ENCODE data around the gene SYAP1.
A peak's percentile ranks its signal among the peaks of the same experiment; 100 is the strongest.

The SYAP1 gene

GRCh38 chrX:16785247-16786138, 66.1 kb downstream of the SYAP1 start:
- H3K27ac ChIP-seq (ENCODE audit: insufficient read depth in 1 of 2, low read depth in 1 of 2, low read length in 2 of 2, poor library complexity in 1 of 2, severe bottlenecking in 2 of 2), result peak overlapping the region in 1 of 2 experiments; percentile 43
- H3K27me3 ChIP-seq (replicated peaks in 2 of 5; ENCODE audit: control insufficient read depth in 4 of 5, insufficient read depth in 5 of 5, low read length in 4 of 5), result peaks cover 0 to 19% (median 0%) of the 10 kb centered on the region in 5 experiments
- 9% methylated on average over 24 of the region's 39 CpGs for WGBS (ENCODE audit: insufficient coverage)
- peaks cover 0 to under 1% (median 0%) of the 10 kb centered on the region in 4 experiments for H3K36me3 ChIP-seq (ENCODE audit: control insufficient read depth in 4 of 4, insufficient read depth in 4 of 4, low read length in 3 of 4)
- no peaks in the 10 kb centered on the region for H3K9me3 ChIP-seq (ENCODE audit: control extremely low read depth in 1 of 5, control insufficient read depth in 4 of 5, insufficient read depth in 2 of 5, low read depth in 1 of 5, low read length in 4 of 5)
- peaks cover 0 to 19% (median 9%) of the 10 kb centered on the region in 4 experiments for H3K4me1 ChIP-seq (ENCODE audit: control extremely low read depth in 1 of 4, control insufficient read depth in 4 of 4, insufficient read depth in 4 of 4, low read length in 3 of 4)
- POLR2A ChIA-PET, result interaction anchor here (0.6 to 1.0 kb wide), 3 partner anchors 23 to 957 kb away, joined by 3 to 4 read pairs (median 3); no protein-coding TSS in a partner anchor
- H3K4me3 ChIP-seq (ENCODE audit: control insufficient read depth in 1 of 7, extremely low read depth in 1 of 7, insufficient read depth in 4 of 7, low read depth in 2 of 7, low read length in 6 of 7), result peak overlapping the region; percentile 55 to 94 (median 87)
- CTCF ChIA-PET, result no interaction called here
- no peak for DNase-seq

DNA sequence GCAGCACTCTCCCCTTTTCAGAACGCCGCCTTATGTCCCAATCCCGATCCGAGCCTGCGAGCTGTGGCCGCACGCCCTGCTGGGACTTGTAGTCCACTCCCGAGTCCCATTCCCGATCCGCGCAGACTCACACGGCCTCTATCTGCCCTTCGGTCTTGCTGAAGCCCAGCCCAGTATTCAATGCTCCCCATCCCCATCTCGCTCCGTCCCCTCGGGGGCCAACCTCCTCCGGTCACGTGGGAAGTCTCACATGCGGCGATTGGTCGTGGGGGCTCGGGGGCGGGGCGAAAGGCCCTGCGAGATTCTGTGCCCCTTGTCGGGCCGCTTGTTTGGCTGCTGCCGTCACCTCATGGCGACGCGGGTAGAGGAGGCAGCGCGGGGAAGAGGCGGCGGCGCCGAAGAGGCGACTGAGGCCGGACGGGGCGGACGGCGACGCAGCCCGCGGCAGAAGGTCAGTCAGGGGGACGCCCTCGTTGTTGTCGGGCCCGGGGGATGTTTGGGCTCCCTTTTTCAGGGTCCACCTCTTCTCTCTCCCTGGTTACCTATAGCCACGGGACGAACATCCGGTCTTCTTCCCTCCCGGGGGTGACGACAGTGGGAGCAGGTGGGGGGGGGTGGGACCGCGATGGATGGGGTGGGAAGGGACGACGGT, 66.9 kb downstream of the SYAP1 start, which contains the start of gene TXLNG:
Gene TXLNG (plus strand): TSS at position 328 of the 652 bp plus-strand sequence. CDS start 22 bp downstream, at position 350.
- 0% methylated on average over 46 of the region's 59 CpGs for WGBS (ENCODE audit: insufficient coverage)
- peaks cover 0 to 19% (median 0%) of the 10 kb centered on the region in 5 experiments for H3K27me3 ChIP-seq (replicated peaks in 2 of 5; ENCODE audit: control insufficient read depth in 4 of 5, insufficient read depth in 5 of 5, low read length in 4 of 5)
- POLR2A ChIA-PET, result interaction anchor here (0.6 to 1.0 kb wide), 3 partner anchors 23 to 958 kb away, joined by 3 to 4 read pairs (median 3); no protein-coding TSS in a partner anchor
- peaks cover 0 to 6% (median 1%) of the 10 kb centered on the region in 4 experiments for H3K36me3 ChIP-seq (ENCODE audit: control insufficient read depth in 4 of 4, insufficient read depth in 4 of 4, low read length in 3 of 4)
- peak within 1 kb of the TSS; percentile 61 to 70 for H3K27ac ChIP-seq (ENCODE audit: insufficient read depth in 1 of 2, low read depth in 1 of 2, low read length in 2 of 2, poor library complexity in 1 of 2, severe bottlenecking in 2 of 2)
- peak; percentile 97 to 100 (median 100) for DNase-seq
- CTCF ChIA-PET, result no interaction called here
- H3K4me3 ChIP-seq (ENCODE audit: control insufficient read depth in 1 of 7, extremely low read depth in 1 of 7, insufficient read depth in 4 of 7, low read depth in 2 of 7, low read length in 6 of 7), result peak within 1 kb of the TSS; percentile 55 to 94 (median 87)
- H3K9me3 ChIP-seq (ENCODE audit: control extremely low read depth in 1 of 5, control insufficient read depth in 4 of 5, insufficient read depth in 2 of 5, low read depth in 1 of 5, low read length in 4 of 5), result no peaks in the 10 kb centered on the region
- H3K4me1 ChIP-seq (ENCODE audit: control extremely low read depth in 1 of 4, control insufficient read depth in 4 of 4, insufficient read depth in 4 of 4, low read length in 3 of 4), result peaks cover 0 to 19% (median 9%) of the 10 kb centered on the region in 4 experiments

GRCh38 chrX:16786791-16787735, 67.7 kb downstream of the SYAP1 start:
- Histone ChIP-seq H3K4me1 (ENCODE audit: control extremely low read depth in 1 of 4, control insufficient read depth in 4 of 4, insufficient read depth in 4 of 4, low read length in 3 of 4) (peaks cover 0 to 19% (median 9%) of the 10 kb centered on the region in 4 experiments), H3K36me3 (ENCODE audit: control insufficient read depth in 4 of 4, insufficient read depth in 4 of 4, low read length in 3 of 4) (peaks cover 0 to 6% (median 1%) of the 10 kb centered on the region in 4 experiments), H3K9me3 (ENCODE audit: control extremely low read depth in 1 of 5, control insufficient read depth in 4 of 5, insufficient read depth in 2 of 5, low read depth in 1 of 5, low read length in 4 of 5) (no peaks in the 10 kb centered on the region), H3K27me3 (replicated peaks in 2 of 5; ENCODE audit: control insufficient read depth in 4 of 5, insufficient read depth in 5 of 5, low read length in 4 of 5) (peaks cover 0 to 19% (median 0%) of the 10 kb centered on the region in 5 experiments), H3K27ac (ENCODE audit: insufficient read depth in 1 of 2, low read depth in 1 of 2, low read length in 2 of 2, poor library complexity in 1 of 2, severe bottlenecking in 2 of 2) (peak overlapping the region in 1 of 2 experiments; percentile 70), H3K4me3 (ENCODE audit: control insufficient read depth in 1 of 7, extremely low read depth in 1 of 7, insufficient read depth in 4 of 7, low read depth in 2 of 7, low read length in 6 of 7) (peak overlapping the region in 6 of 7 experiments; percentile 35 to 94 (median 84))
- ChIA-PET CTCF (no interaction called here), POLR2A (no interaction called here)
- DNase-seq, result peak in 2 of 3 donors; percentile 48 to 57
- 6% methylated on average over 45 of the region's 73 CpGs for WGBS (ENCODE audit: insufficient coverage)

GRCh38 chrX:16788477-16788876, 69.1 kb downstream of the SYAP1 start:
- H3K36me3 ChIP-seq (ENCODE audit: control insufficient read depth in 4 of 4, insufficient read depth in 4 of 4, low read length in 3 of 4), result peaks cover 0 to 6% (median 1%) of the 10 kb centered on the region in 4 experiments
- H3K4me1 ChIP-seq (ENCODE audit: control extremely low read depth in 1 of 4, control insufficient read depth in 4 of 4, insufficient read depth in 4 of 4, low read length in 3 of 4), result peaks cover 0 to 19% (median 9%) of the 10 kb centered on the region in 4 experiments
- H3K4me3 ChIP-seq (ENCODE audit: control insufficient read depth in 1 of 7, extremely low read depth in 1 of 7, insufficient read depth in 4 of 7, low read depth in 2 of 7, low read length in 6 of 7), result no peak overlapping the region
- POLR2A ChIA-PET, result no interaction called here
- H3K27me3 ChIP-seq (replicated peaks in 2 of 5; ENCODE audit: control insufficient read depth in 4 of 5, insufficient read depth in 5 of 5, low read length in 4 of 5), result peaks cover 0 to 19% (median 0%) of the 10 kb centered on the region in 5 experiments
- no peaks in the 10 kb centered on the region for H3K9me3 ChIP-seq (ENCODE audit: control extremely low read depth in 1 of 5, control insufficient read depth in 4 of 5, insufficient read depth in 2 of 5, low read depth in 1 of 5, low read length in 4 of 5)
- DNase-seq, result no peak
- 95% methylated on average over 4 of the region's 5 CpGs for WGBS (ENCODE audit: insufficient coverage)
- CTCF ChIA-PET, result interaction anchor here (0.7 to 1.1 kb wide), 2 partner anchors 8 to 43 kb away, joined by 3 to 4 read pairs; no protein-coding TSS in a partner anchor
- no peak overlapping the region for H3K27ac ChIP-seq (ENCODE audit: insufficient read depth in 1 of 2, low read depth in 1 of 2, low read length in 2 of 2, poor library complexity in 1 of 2, severe bottlenecking in 2 of 2)

- DNase-seq, result no peak
- Histone ChIP-seq H3K27me3 (replicated peaks in 2 of 5; ENCODE audit: control insufficient read depth in 4 of 5, insufficient read depth in 5 of 5, low read length in 4 of 5) (no peaks in the 10 kb centered on the region), H3K27ac (ENCODE audit: insufficient read depth in 1 of 2, low read depth in 1 of 2, low read length in 2 of 2, poor library complexity in 1 of 2, severe bottlenecking in 2 of 2) (no peak overlapping the region), H3K4me3 (ENCODE audit: control insufficient read depth in 1 of 7, extremely low read depth in 1 of 7, insufficient read depth in 4 of 7, low read depth in 2 of 7, low read length in 6 of 7) (no peak overlapping the region), H3K4me1 (ENCODE audit: control extremely low read depth in 1 of 4, control insufficient read depth in 4 of 4, insufficient read depth in 4 of 4, low read length in 3 of 4) (no peaks in the 10 kb centered on the region), H3K36me3 (ENCODE audit: control insufficient read depth in 4 of 4, insufficient read depth in 4 of 4, low read length in 3 of 4) (peaks cover 0 to 13% (median 5%) of the 10 kb centered on the region in 4 experiments), H3K9me3 (ENCODE audit: control extremely low read depth in 1 of 5, control insufficient read depth in 4 of 5, insufficient read depth in 2 of 5, low read depth in 1 of 5, low read length in 4 of 5) (no peaks in the 10 kb centered on the region)
- POLR2A ChIA-PET, result no interaction called here
- CTCF ChIA-PET, result no interaction called here
- 97% methylated on average over 2 of the region's 4 CpGs for WGBS (ENCODE audit: insufficient coverage)
Measured at GRCh38 chrX:16796298-16796697, 76.9 kb downstream of the SYAP1 start.

DNA sequence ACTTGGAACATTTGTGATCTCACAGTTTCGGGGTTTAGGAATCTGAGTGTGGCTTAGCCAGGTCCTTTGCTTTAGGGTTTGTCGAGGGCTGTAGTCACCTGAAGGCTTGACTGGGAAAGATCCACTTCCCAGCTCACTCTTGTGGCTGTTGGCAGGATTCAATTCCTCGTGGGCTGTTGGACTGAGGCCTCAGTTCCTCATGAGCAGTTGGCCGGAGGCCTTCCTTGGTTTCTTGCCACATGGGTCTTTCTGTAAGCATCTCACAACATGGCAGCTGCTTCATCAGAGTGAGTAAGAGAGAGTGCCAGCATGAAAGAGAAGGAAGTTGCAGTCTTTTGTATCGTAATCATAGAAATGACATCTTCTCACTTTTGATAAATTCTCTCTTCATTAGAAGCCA, 77.9 kb downstream of the SYAP1 start:
- H3K4me1 ChIP-seq (ENCODE audit: control extremely low read depth in 1 of 4, control insufficient read depth in 4 of 4, insufficient read depth in 4 of 4, low read length in 3 of 4), result no peaks in the 10 kb centered on the region
- H3K36me3 ChIP-seq (ENCODE audit: control insufficient read depth in 4 of 4, insufficient read depth in 4 of 4, low read length in 3 of 4), result peaks cover 0 to 14% (median 7%) of the 10 kb centered on the region in 4 experiments
- ChIA-PET POLR2A (no interaction called here), CTCF (no interaction called here)
- H3K4me3 ChIP-seq (ENCODE audit: control insufficient read depth in 1 of 7, extremely low read depth in 1 of 7, insufficient read depth in 4 of 7, low read depth in 2 of 7, low read length in 6 of 7), result no peak overlapping the region
- peaks cover 0 to under 1% (median 0%) of the 10 kb centered on the region in 5 experiments for H3K27me3 ChIP-seq (replicated peaks in 2 of 5; ENCODE audit: control insufficient read depth in 4 of 5, insufficient read depth in 5 of 5, low read length in 4 of 5)
- no peak overlapping the region for H3K27ac ChIP-seq (ENCODE audit: insufficient read depth in 1 of 2, low read depth in 1 of 2, low read length in 2 of 2, poor library complexity in 1 of 2, severe bottlenecking in 2 of 2)
- DNase-seq, result no peak
- 88% methylated on average over 5 of the region's 5 CpGs for WGBS (ENCODE audit: insufficient coverage)
- H3K9me3 ChIP-seq (ENCODE audit: control extremely low read depth in 1 of 5, control insufficient read depth in 4 of 5, insufficient read depth in 2 of 5, low read depth in 1 of 5, low read length in 4 of 5), result no peaks in the 10 kb centered on the region
